NOMO-1 treated with dmso at 0.1 percent for 144 hours (cell line): ENCODE results near the gene HPCAL4.

ENCODE experiments used
- DNase-seq: peaks from one replicate; lab custom pipeline; 2025; ENCODE audit not compliant: unreplicated experiment; lab: John Stamatoyannopoulos, UW

The HPCAL4 gene

DNA sequence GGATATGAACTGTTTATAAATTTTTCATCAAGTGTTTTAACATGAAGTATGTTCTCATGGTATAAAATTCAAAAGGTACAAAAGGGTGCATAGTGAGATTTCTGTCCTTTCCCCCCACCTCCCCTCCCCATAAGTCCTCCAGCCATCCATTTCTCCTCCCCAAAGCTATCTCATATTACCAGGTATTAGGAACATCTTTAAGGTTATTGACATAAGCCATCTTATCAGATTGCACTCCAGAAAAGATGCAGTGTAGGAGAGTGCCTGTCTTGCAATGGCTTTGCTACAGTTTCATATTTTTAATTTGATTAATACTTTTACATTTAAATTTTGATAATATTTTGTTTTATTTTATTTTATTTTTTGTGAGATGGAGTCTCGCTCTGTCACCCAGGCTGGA, 13.5 kb upstream of the HPCAL4 start:
- no peak for DNase-seq

- DNase-seq, result no peak
These were observed 9.8 kb upstream of the HPCAL4 start for GRCh38 chr1:39701049-39701439.

GRCh38 chr1:39700348-39700747, 9.1 kb upstream of the HPCAL4 start:
- DNase-seq, result no peak

DNA sequence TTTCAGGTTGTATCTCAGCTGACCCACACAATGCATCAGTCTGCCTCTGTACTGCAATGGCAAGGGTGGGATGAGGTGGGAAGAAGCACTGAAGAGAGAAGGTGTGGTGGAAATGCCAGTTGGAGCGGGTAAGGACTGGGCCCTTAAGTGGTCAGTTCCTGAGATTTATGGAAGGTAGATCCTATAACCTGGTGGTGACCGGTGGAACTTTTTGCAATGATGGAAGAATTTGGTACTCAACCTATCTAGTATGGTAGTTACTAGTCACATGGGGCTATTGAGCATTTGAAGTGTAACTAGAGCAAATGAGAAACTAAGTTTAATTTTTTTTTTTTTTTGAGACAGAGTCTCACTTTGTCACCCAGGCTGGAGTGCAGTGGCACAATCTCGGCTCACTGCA, 8.2 kb upstream of the HPCAL4 start:
- DNase-seq, result no peak

DNA sequence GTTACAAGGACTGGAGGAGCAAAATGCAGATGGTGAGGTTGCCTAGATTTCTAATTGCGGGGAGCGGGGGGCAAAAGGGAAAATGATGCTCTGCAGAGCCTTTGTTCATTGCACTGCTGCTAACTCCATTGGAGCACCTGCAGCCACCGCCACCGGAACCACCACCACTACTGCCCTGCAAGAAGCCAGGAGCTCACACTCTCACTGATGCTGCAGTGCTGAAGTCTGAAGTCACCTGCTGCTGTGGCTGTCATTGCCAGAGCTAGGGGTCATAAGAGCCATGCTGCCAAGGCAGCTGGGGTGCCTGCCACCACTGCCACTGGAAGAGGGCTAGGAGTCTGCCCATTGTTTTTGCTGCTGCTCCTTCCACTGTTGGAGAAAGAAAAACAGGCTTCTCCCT, 7.3 kb upstream of the HPCAL4 start:
- no peak for DNase-seq

DNA sequence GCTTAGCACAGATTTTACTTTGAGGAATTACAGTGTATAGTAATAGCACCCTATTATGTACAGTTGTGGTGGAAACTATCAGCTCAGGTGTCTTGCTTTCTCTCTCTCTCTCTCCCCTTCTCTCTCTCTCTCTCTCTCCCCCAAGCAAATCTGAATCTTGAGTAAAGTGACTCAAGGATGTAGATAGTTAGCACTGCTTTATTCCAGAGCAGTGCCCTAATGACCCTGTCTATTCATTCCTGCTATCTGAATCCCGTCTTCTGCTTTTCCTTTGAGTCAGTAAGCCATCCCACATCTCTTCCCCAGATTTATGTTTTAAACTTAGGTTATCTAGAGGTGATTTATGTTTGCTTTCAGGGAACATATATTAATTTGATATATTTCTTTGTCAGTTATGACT, 5.2 kb upstream of the HPCAL4 start:
- no peak for DNase-seq

DNA sequence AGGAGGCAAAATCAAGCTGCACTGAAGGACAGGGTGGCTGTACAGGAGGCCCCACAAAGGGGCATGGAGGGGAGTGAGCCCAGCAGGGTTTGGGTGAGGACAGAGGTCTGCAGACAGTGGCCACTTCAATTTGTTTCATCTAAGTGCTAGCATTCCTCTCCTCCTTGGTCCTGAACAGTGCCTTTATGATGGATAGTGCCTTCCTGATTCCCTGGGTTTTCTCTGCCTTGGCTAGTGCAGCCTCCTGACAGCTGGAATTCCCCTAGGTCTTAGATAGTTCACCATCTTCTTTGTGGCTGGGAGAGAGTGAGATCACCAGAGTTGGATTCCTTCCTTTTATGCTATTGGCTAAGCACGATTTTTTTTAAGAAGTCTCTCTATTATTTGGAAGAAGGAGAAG, 3.8 kb upstream of the HPCAL4 start:
- no peak for DNase-seq

DNA sequence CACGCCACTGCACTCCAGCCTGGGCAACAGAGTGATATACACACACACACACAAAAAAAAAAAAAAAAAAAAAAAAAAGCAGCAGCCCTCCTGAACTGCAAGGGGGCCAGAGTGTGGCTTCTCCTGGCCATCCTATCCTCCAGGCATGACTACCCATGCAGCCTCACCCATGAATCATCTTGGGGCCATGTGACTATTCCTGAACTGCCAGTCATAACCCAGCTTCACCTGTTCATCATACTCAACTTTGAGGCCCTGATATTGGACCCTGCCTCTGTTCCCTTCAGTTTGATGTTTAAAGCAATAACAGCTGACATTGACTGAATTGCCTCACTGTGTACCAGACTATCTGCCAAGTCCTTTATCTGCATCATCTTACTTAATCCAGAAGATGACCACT, 2.8 kb upstream of the HPCAL4 start:
- no peak for DNase-seq

DNA sequence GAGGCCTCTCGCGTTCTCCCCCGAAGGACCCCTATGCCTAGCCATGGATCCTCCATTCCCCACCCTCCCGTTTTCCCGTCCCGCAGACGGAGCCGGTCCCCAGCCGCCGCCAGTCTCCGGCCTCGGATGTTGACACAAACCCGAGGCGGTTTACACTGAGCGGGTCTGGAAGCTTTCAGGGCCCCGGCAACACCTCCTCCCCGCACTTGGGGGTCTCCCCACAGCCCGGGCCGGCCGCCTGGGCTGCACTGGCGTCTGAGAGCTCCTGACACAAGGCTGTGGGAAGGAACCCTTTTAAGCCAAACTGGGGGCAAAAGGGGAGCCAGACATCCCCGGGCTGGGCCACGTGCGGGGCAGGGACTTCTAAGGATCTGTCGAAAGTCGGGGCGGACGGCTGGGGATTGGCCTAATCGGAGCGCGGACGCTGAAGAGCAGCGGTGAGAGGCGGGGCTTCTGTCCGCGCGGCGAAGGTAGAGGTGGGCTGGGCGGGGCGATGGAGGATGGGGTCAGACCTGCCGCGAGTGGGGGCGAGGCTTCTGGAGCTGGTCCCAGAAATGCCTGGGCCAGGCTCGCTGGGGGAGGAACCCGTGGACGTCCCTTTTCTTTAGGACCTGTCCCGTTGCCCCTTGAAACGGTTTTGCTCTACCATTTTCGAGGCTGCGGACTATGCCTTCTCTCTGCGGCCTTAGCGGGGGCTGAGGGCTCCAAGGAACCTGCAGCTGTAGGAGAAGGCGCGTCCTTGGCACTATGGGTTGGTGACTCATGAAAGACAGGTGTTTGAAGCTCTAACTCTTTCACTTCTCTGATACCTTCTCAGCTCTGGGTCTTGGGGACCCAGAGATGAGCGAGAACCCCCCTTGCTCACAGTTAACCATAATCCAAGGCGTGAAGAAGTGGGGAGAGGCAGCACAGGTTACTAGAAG, 1.2 kb upstream of the HPCAL4 start:
- DNase-seq, result no peak

DNA sequence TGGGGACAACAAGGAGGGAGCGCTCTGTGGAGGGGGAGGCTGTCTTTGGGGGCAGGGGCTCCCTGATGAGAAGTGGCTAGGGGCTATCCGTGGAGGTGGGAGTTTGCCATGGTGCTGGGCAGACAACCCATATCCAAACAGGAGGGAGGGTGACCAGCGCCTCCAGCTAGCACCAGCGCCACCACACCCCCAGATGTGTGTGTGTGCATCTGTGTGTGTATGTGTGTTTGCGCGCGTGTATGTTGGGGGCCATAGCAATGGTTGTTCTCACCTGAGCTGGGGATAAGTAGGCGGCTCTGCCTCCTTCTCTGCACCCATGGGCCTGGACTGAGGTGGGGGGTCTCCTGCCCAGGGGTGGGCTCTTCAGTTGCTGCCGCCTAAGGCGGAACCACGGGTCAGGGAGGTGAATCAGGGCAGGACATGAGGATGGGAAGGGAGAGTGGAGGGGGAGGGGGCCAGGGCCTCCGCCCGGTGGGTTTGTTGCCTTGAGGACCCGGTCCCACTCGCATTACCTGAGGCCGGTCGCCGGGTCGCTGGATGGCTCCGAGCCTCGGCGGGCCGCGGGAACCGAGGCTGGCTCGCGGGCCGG, 345 bp downstream of the HPCAL4 start:
- DNase-seq, result no peak

DNA sequence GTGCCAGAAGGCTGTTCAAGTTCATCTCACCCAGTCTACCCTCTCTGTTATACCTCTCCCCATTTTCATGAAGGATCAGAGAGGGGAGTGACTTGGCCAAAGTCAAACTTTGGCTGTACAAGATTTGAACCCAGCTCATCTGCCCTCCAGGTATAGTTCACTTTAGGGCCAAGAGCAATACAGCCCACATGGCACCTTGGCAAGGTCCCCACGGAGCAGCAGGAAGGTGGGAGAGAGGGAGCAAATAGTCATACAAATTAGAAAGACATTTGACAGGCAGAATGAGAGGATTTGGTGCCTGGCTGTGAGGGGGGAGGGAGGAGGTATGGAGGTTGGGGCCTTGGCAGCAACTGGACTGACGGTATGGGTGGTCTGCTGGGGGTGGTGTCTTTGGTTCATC, 1.0 kb downstream of the HPCAL4 start:
- no peak for DNase-seq

GRCh38 chr1:39689635-39690034, 1.6 kb downstream of the HPCAL4 start:
- DNase-seq, result no peak

GRCh38 chr1:39689214-39689613, 2.0 kb downstream of the HPCAL4 start:
- no peak for DNase-seq

- DNase-seq, result no peak
These were observed 2.5 kb downstream of the HPCAL4 start for GRCh38 chr1:39688706-39689105.

- DNase-seq, result no peak
These were observed 4.0 kb downstream of the HPCAL4 start for GRCh38 chr1:39687243-39687642.

GRCh38 chr1:39685071-39685470, 6.2 kb downstream of the HPCAL4 start:
- no peak for DNase-seq

DNA sequence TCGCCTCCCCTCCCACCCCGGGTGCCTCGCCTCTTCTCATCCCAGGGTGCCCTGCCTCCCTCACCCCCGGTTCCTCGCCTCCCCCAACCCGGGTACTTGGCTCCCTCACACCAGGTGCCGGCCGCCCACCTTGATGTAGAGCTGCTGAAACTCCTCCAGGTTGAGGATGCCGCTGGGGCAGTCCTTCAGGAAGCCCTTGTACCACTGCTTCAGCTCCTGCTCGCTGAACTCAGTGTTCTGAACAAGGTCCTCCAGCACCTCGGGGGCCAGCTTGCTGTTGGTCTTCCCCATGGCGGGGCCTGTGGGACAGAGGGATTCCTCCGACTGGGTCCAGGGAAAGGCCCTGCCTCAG, 6.9 kb downstream of the HPCAL4 start:
- DNase-seq, result no peak

DNA sequence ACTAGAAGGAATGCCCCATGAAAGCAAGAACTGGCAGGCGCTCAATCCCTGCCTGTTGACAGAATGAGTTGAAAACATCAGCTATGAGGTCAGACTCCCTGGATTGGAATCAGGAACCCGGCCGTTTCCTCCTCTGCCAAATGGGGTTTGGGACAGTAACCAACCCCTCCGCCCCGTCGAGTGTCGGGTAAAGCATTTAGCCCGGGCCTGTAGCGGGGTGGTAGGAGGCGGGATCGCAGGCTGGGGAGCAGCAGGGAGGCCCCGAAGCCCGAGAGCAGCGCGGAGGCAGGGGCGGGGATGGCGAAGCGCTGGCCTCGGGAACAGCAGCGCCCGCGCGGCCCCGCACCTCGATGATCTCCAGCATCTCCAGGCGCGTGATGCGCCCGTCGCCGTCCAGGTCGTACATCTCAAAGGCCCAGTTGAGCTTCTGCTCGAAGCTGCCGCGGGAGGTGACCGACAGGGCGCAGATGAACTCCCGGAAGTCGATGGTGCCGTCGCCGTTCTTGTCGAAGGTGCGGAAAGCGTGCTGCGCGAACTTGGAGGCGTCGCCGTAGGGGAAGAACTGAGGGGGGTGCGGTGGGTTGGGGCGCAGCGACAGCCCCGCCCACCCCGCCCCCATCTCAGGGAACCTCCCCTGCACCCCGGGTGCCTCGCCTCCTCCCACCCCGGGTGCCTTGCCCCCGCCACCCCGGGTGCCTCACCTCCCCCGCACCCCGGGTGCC, 7.5 kb downstream of the HPCAL4 start:
- no peak for DNase-seq

GRCh38 chr1:39681999-39682398, 9.2 kb downstream of the HPCAL4 start:
- DNase-seq, result no peak

DNA sequence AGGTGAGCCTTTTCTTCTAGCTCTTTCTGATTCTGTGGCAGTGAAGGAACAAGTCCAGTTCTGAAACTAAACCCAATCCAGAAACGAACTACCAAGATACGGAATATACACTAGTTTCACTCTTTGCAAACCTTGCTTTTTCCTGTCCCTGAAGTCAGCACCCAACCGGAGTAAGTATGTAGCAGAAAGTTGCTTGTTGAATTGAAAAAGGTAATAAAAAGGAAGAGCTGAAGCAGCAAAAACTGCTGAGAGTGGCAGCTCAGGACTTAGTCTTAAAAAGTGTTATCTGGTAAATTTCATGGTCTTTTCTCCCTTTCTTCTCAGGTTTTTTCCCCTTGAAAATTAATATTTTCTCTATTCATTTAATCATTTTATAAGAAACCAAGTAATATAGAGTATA, 9.9 kb downstream of the HPCAL4 start:
- no peak for DNase-seq

DNA sequence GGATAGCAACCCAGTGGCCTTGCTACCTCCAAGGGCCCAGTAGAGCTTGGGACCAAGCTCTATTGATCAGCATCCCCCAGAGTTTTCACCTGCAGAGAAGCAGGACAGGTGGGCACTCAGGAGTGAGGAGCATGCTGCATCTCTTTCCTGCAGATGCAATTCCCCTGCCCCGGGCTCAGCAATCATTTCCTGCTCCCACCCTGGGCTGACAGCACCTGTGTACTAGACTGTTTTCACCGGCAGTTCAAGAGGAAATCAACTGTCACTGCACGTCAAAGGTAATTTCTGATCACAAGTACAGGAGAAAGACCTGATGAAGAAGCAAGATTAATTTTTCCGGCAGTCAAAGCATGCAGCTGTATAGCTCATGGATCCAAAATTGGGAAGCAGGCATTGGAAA, 10.5 kb downstream of the HPCAL4 start:
- no peak for DNase-seq

DNA sequence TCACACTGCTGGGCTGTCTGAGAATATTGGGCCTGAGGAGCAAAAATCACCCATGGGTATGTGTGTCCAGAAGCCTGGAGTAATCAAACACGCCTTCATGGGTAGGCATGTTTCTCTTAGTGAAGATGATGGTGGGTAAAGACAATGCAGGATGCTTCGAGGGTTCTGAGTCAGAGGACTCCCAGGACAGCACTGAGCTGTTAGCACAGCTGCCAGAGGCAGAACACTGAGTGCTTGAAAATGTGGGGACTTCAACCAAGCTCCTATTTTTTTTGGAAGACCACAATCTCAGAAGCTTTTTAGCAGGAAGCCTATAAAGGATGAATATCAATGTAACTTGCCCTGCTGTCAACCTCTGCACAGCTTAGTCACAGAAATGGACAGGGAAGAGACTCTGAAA, 11.4 kb downstream of the HPCAL4 start:
- no peak for DNase-seq
